AG10803 (cell line): ENCODE results near the gene PDS5B.

Source experiments
- DNase-seq: peaks from one replicate; pipeline ENCODE4 v3.0.0; 2010; ENCODE audit warnings: low read depth
- H3K4me3 ChIP-seq: 2 replicates; pipeline ENCODE4 v1.5.1; 2011; ENCODE audit warnings: mild to moderate bottlenecking, low read length, control low read depth
- TF ChIP-seq, protein P1 (sequence below): conservative IDR thresholded peaks from 2 replicates; pipeline ENCODE4 v1.5.1; 2011; ENCODE audit warnings: mild to moderate bottlenecking, low read length, control low read depth, inconsistent platforms

Gene PDS5B

DNA sequence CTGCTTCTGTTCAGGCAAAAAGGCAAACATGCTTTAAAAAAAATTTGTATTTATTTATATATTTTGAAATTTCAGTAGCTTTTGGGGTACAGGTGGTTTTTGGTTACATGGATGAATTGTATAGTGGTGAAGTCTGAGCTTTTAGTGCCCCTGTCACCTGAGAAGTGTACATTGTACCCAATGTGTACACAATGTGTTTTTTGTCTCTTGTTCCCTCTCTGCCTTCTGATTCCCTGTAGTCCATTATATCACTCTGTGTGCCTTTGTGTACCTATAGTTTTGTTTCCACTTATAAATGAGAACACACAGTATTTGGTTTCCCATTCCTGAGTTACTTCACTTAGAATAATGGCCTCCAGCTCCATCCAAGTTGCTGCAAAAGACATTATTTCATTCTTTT lies 77.4 kb downstream of the PDS5B start:
- TF ChIP-seq, protein P1, sequence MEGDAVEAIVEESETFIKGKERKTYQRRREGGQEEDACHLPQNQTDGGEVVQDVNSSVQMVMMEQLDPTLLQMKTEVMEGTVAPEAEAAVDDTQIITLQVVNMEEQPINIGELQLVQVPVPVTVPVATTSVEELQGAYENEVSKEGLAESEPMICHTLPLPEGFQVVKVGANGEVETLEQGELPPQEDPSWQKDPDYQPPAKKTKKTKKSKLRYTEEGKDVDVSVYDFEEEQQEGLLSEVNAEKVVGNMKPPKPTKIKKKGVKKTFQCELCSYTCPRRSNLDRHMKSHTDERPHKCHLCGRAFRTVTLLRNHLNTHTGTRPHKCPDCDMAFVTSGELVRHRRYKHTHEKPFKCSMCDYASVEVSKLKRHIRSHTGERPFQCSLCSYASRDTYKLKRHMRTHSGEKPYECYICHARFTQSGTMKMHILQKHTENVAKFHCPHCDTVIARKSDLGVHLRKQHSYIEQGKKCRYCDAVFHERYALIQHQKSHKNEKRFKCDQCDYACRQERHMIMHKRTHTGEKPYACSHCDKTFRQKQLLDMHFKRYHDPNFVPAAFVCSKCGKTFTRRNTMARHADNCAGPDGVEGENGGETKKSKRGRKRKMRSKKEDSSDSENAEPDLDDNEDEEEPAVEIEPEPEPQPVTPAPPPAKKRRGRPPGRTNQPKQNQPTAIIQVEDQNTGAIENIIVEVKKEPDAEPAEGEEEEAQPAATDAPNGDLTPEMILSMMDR = no peak
- no peak overlapping the region for H3K4me3 ChIP-seq
- DNase-seq = no peak

DNA sequence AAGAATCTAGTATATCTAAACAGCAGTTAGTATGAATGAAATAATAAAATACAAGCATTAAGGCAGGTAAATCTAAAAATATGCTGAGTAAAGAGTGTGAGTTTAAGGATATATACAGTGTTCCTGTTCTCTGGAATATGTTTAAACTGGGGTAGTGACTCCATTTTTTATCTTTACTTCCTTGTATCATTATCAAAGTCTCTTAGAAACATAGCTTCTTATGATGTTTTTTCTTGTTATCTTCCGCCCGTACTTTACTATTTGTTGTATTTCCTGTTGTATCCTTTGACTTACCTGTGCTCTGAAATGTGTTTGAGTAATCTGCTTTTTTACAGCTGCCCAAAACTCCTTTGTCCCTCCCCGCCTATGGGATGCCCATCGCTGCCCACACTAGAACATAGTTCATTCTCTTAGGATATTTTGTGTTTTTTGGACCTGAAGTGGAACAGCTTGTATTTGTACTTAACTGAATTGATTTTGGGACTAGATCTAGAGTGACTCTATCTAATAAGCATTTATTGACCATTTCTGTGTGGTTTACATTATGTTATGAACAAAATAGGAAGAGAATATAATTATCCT lies 80.8 kb downstream of the PDS5B start:
- TF ChIP-seq, protein P1 = no peak
- DNase-seq = no peak

DNA sequence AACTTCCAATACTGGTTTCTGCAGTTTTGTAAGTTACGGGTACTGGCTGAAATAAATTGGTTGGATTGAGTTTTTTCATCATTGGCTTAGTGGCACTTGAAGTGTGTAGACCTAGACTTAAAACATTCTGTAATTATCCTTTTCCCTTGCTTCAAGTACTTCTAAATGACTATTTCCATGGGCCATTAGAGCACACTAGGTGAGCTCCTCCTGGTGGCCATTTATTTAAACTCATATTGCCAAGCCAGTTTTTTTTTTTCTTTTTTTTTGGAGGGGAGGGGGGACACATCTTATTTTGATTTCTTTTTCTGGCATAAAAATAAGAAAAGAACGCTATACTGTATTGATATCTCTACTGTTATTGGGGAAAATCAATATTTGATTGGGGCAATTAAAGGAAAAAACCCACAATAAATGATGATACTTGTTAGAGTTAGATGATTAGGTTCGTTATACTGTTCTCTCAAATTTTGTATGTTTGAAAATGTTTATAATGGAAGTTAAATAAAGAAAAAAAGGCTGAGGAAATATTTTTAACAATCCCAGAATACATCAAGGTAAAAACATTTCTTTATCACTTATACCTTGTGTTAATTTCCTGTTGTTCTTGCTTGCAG lies 82.9 kb downstream of the PDS5B start:
- DNase-seq = peak; percentile 61
- TF ChIP-seq, protein P1 = peak; percentile 77
- no peak overlapping the region for H3K4me3 ChIP-seq

More for the DNA sequence above, 80.8 kb downstream of the PDS5B start:
- H3K4me3 ChIP-seq = no peak overlapping the region

GRCh38 chr13:32674503-32674902 lies 88.3 kb downstream of the PDS5B start:
- H3K4me3 ChIP-seq = no peak overlapping the region
- DNase-seq = no peak
- TF ChIP-seq, protein P1 = no peak

DNA sequence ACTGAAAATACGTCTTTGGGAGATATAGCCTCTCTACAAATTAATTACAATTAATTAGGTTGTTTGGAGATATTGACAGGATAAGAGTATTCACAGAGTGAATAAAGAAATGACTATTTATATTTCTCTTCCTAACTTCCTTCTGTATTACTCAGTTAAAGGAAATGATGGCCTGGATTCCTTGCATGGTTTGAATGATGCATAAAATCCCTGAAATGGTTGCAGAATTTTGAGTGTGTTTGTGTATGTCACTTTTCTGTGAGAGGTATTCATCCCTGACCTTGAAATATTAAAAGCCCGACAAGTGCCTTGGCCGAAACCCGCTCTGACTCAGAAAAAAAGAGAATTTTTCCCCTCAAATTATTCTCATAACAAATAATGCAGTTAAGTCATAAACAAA lies 90.0 kb downstream of the PDS5B start:
- H3K4me3 ChIP-seq = no peak overlapping the region
- peak; percentile 18 for DNase-seq
- TF ChIP-seq, protein P1 = no peak

DNA sequence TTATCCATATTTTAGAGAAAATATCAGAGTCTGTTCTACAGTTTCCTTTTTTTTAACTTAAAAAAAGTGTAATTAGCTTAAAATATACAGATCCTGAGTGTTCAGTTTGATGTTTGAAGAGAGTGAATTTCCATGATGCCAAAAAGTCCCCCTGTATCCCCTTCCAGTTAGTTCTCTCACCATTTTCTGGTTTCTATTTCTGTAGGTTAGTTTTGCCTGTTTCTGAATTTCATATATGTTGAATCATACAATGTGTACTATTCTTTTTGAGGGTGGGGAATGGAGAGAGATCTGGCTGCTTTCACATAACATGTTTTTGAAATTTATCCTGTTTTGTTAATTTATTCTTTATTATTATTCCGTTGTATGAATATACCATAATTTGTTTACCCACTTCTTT lies 95.9 kb downstream of the PDS5B start:
- TF ChIP-seq, protein P1 = no peak
- H3K4me3 ChIP-seq = no peak overlapping the region
- DNase-seq = no peak

DNA sequence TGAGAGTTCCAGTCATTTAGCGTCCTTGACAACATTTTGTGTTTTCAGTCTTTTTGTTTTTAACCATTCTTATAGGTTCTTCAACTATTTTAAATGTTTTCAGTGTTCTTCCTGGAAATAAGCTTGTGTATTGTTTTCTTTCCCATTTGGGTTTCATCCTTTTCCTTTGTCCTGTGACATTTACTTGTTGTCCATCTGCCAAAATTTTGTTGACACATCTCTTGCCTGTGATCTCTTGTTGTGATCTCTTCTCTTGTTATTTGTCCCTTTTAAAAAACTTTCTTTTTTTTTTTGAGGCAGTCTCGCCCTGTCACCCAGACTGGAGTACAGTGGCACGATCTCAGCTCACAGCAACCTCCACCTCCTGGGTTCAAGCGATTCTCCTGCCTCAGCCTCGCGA lies 96.5 kb downstream of the PDS5B start:
- H3K4me3 ChIP-seq = no peak overlapping the region
- DNase-seq = no peak
- TF ChIP-seq, protein P1 = no peak
